Chondrocyte (in vitro differentiated cells): ENCODE results near the gene NHLH1. TPM values are rescaled to one million over a fixed set of nuclear protein-coding genes. Genes with fewer than 3 reads are reported as not detected.

ENCODE experiments used
- DNase-seq: peaks from one replicate; pipeline ENCODE4 v3.0.0; 2021; ENCODE audit warnings: mixed read lengths, low spot score
- H3K27ac Mint-ChIP-seq: one replicate; pipeline ENCODE4 v1.8.0; 2021; ENCODE audit warnings: mild to moderate bottlenecking, moderate library complexity, mixed read lengths; ENCODE audit not compliant: unreplicated experiment
- H3K27me3 Mint-ChIP-seq: 2 replicates; pipeline ENCODE4 v1.8.0; 2021; ENCODE audit warnings: low read depth, mixed read lengths
- H3K36me3 Mint-ChIP-seq: 2 replicates; pipeline ENCODE4 v1.8.0; 2021; ENCODE audit warnings: low read depth, mixed read lengths
- H3K4me1 Mint-ChIP-seq: 2 replicates; pipeline ENCODE4 v1.8.0; 2021; ENCODE audit warnings: low read depth, mild to moderate bottlenecking, mixed read lengths
- H3K4me3 Mint-ChIP-seq: one replicate; pipeline ENCODE4 v1.8.0; 2021; ENCODE audit warnings: mild to moderate bottlenecking, moderate library complexity, mixed read lengths; ENCODE audit not compliant: unreplicated experiment
- H3K9me3 Mint-ChIP-seq: 2 replicates; pipeline ENCODE4 v1.8.0; 2021; ENCODE audit warnings: low read depth, mixed read lengths
- CTCF ChIP-seq: fragments of 200-600 bp; sonication (generic); IDR thresholded peaks from 2 replicates; pipeline ENCODE4 v1.5.0; 2021; ENCODE audit warnings: antibody characterized with exemption, mild to moderate bottlenecking, moderate library complexity
- total RNA-seq: library from RNA; stranded (reverse); gene quantifications from 3 replicates; pipeline ENCODE4 v1.2.1, GENCODE V29; 2021

The NHLH1 gene
- total RNA-seq, 1 donor from 2014 or later, result 0.17 TPM

- no peak overlapping the region for H3K4me3 Mint-ChIP-seq
- peaks cover 22% of the 10 kb centered on the region for H3K36me3 Mint-ChIP-seq
- DNase-seq, result no peak
- H3K4me1 Mint-ChIP-seq, result peaks cover 11% of the 10 kb centered on the region
- H3K27me3 Mint-ChIP-seq, result no peaks in the 10 kb centered on the region
- H3K9me3 Mint-ChIP-seq, result no peaks in the 10 kb centered on the region
- no peak overlapping the region for H3K27ac Mint-ChIP-seq
- TF ChIP-seq CTCF, result no peak
These were observed 19.9 kb upstream of the NHLH1 start for GRCh38 chr1:160346958-160347357.

GRCh38 chr1:160351629-160352028, 15.2 kb upstream of the NHLH1 start:
- no peaks in the 10 kb centered on the region for H3K9me3 Mint-ChIP-seq
- TF ChIP-seq CTCF, result no peak

GRCh38 chr1:160352555-160352954, 14.3 kb upstream of the NHLH1 start:
- Mint-ChIP-seq H3K36me3 (peaks cover 45% of the 10 kb centered on the region), H3K4me1 (no peaks in the 10 kb centered on the region), H3K27ac (no peak overlapping the region), H3K4me3 (no peak overlapping the region), H3K27me3 (no peaks in the 10 kb centered on the region), H3K9me3 (no peaks in the 10 kb centered on the region)
- TF ChIP-seq CTCF, result no peak
- no peak for DNase-seq

More at GRCh38 chr1:160351629-160352028, 15.2 kb upstream of the NHLH1 start:
- Mint-ChIP-seq H3K4me1 (no peaks in the 10 kb centered on the region), H3K36me3 (peaks cover 43% of the 10 kb centered on the region), H3K4me3 (no peak overlapping the region), H3K27ac (no peak overlapping the region), H3K27me3 (no peaks in the 10 kb centered on the region)
- no peak for DNase-seq

GRCh38 chr1:160353223-160353622, 13.6 kb upstream of the NHLH1 start:
- no peak for TF ChIP-seq CTCF
- Mint-ChIP-seq H3K4me1 (no peaks in the 10 kb centered on the region), H3K4me3 (no peak overlapping the region), H3K9me3 (no peaks in the 10 kb centered on the region), H3K36me3 (peaks cover 52% of the 10 kb centered on the region), H3K27me3 (no peaks in the 10 kb centered on the region), H3K27ac (no peak overlapping the region)
- no peak for DNase-seq

- H3K9me3 Mint-ChIP-seq, result no peaks in the 10 kb centered on the region
- peaks cover 58% of the 10 kb centered on the region for H3K36me3 Mint-ChIP-seq
- H3K27ac Mint-ChIP-seq, result no peak overlapping the region
- H3K4me1 Mint-ChIP-seq, result no peaks in the 10 kb centered on the region
- H3K27me3 Mint-ChIP-seq, result no peaks in the 10 kb centered on the region
- DNase-seq, result no peak
- no peak overlapping the region for H3K4me3 Mint-ChIP-seq
- peak; percentile 73 for TF ChIP-seq CTCF
These were observed 12.4 kb upstream of the NHLH1 start for GRCh38 chr1:160354388-160354985.
